Measurements from ENCODE around the gene GIPC2. TPM values are rescaled to one million over a fixed set of nuclear protein-coding genes. Genes with fewer than 3 reads are reported as not detected.

The GIPC2 gene
- total and polyA plus RNA-seq, 2 donors (not counting 1 experiment from before 2014, with no cell fraction given): not detected

GRCh38 chr1:78126506-78126905, 80.7 kb downstream of the GIPC2 start:
- H3K27ac Mint-ChIP-seq: no peak overlapping the region
- Histone ChIP-seq H3K9me3 (ENCODE audit: control extremely low read depth in 1 of 3, control insufficient read depth in 2 of 3, insufficient read depth in 1 of 3, low read length in 2 of 3) (no peaks in the 10 kb centered on the region), H3K36me3 (replicated peaks in 1 of 2; ENCODE audit: control extremely low read depth in 1 of 2, control insufficient read depth in 1 of 2, extremely low read depth in 1 of 2, insufficient read depth in 2 of 2, low read length in 1 of 2) (no peaks in the 10 kb centered on the region), H3K4me3 (ENCODE audit: control extremely low read depth in 1 of 5, extremely low read depth in 1 of 5, insufficient read depth in 1 of 5, low read depth in 2 of 5, low read length in 4 of 5) (no peak overlapping the region), H3K4me2 (replicated peaks; ENCODE audit: low read depth, low read length, poor library complexity, severe bottlenecking) (no peak overlapping the region), H3K27ac (ENCODE audit: low read length in 2 of 2) (no peak overlapping the region), H3K27me3 (replicated peaks in 1 of 4; ENCODE audit: control extremely low read depth in 1 of 4, control insufficient read depth in 3 of 4, insufficient read depth in 4 of 4, low read length in 3 of 4) (peaks cover 0 to 5% (median 0%) of the 10 kb centered on the region in 4 experiments), H2AFZ (ENCODE audit: insufficient read depth, low read depth, low read length, poor library complexity, severe bottlenecking) (no peak overlapping the region), H3K4me1 (ENCODE audit: control insufficient read depth in 2 of 2, insufficient read depth in 2 of 2, low read length in 2 of 2) (no peaks in the 10 kb centered on the region), H3K9ac (ENCODE audit: low read length) (no peak overlapping the region), H3K79me2 (ENCODE audit: control insufficient read depth, insufficient read depth, low read length) (no peaks in the 10 kb centered on the region), H4K20me1 (ENCODE audit: control insufficient read depth, insufficient read depth, low read length, poor library complexity, severe bottlenecking) (no peaks in the 10 kb centered on the region)
- ATAC-seq (ENCODE audit: low read depth): no peak
- TF ChIP-seq EZH2 (IDR thresholded peaks at IDR 0.05; ENCODE audit: borderline replicate concordance, insufficient read depth, low read depth, low read length, poor library complexity, severe bottlenecking) (no peak), CTCF (IDR thresholded peaks at IDR 0.05) (no peak)
- no peaks in the 10 kb centered on the region for H3K27me3 Mint-ChIP-seq
- intact Hi-C loops (cut with micrococcal nuclease): no loop called here
- ChIA-PET POLR2A (no interaction called here), CTCF (interaction anchor here (0.7 to 1.8 kb wide), 3 partner anchors 9 to 543 kb away, joined by 3 to 5 read pairs (median 3); no protein-coding TSS in a partner anchor)
- 83% methylated on average over 1 of the region's 3 CpGs for WGBS (ENCODE audit: insufficient coverage)
- H3K4me3 Mint-ChIP-seq: no peak overlapping the region
- no peak for DNase-seq
- H3K4me1 Mint-ChIP-seq: no peaks in the 10 kb centered on the region
- no peaks in the 10 kb centered on the region for H3K9me3 Mint-ChIP-seq (ENCODE audit: insufficient read depth)

DNA sequence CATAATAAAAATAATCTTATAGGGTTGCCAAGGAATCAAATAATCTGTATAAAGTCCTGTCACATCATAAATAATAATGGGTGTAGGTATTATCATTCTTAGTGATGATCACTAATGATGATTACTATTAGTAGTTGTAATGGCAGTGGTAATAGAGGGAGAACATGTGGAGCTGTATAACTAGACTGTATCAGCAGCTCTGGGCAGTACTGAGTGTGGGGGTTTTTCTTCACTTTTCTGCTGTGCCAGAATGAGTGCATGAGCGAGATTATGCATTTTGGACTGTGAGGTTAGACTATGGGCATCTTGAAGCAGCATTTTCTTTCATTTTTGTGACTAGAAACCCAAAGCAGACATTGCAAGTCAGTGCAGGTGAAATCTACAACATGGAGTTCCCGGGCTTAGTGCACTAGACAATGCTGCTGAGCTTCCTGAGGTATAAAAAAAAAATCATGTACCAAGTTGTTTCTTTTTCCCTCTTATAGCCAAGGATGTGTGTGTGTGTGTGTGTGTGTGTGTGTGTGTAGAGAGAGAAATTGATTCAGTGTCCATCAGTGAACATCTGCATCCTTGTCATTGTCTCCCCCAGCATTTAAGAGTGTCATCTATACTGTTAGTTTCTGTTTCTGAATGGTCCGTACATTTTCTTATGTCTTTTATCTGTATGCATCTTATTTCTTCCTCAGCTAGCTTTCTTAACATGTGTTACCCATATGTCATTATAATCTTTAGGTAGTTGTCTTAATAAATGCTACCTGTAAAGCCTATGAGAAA, 86.6 kb downstream of the GIPC2 start:
- ATAC-seq (ENCODE audit: low read depth): no peak
- H3K4me2 ChIP-seq (replicated peaks; ENCODE audit: low read depth, low read length, poor library complexity, severe bottlenecking): no peak overlapping the region
- intact Hi-C loops (cut with micrococcal nuclease): no loop called here
- H3K27me3 ChIP-seq (replicated peaks in 1 of 4; ENCODE audit: control extremely low read depth in 1 of 4, control insufficient read depth in 3 of 4, insufficient read depth in 4 of 4, low read length in 3 of 4): no peaks in the 10 kb centered on the region
- TF ChIP-seq EZH2 (IDR thresholded peaks at IDR 0.05; ENCODE audit: borderline replicate concordance, insufficient read depth, low read depth, low read length, poor library complexity, severe bottlenecking) (no peak), CTCF (IDR thresholded peaks at IDR 0.05) (no peak)
- H3K4me1 ChIP-seq (ENCODE audit: control insufficient read depth in 2 of 2, insufficient read depth in 2 of 2, low read length in 2 of 2): no peaks in the 10 kb centered on the region
- H3K36me3 ChIP-seq (replicated peaks in 1 of 2; ENCODE audit: control extremely low read depth in 1 of 2, control insufficient read depth in 1 of 2, extremely low read depth in 1 of 2, insufficient read depth in 2 of 2, low read length in 1 of 2): no peaks in the 10 kb centered on the region
- Mint-ChIP-seq H3K27ac (no peak overlapping the region), H3K4me3 (no peak overlapping the region), H3K27me3 (no peaks in the 10 kb centered on the region), H3K4me1 (no peaks in the 10 kb centered on the region), H3K9me3 (ENCODE audit: insufficient read depth) (no peaks in the 10 kb centered on the region)
- H3K9ac ChIP-seq (ENCODE audit: low read length): no peak overlapping the region
- H3K79me2 ChIP-seq (ENCODE audit: control insufficient read depth, insufficient read depth, low read length): no peaks in the 10 kb centered on the region
- no peaks in the 10 kb centered on the region for H3K9me3 ChIP-seq (ENCODE audit: control extremely low read depth in 1 of 3, control insufficient read depth in 2 of 3, insufficient read depth in 1 of 3, low read length in 2 of 3)
- no peak overlapping the region for H3K27ac ChIP-seq (ENCODE audit: low read length in 2 of 2)
- no peak for DNase-seq
- WGBS (ENCODE audit: insufficient coverage): 83% methylated on average over 1 of the region's 3 CpGs
- no peaks in the 10 kb centered on the region for H4K20me1 ChIP-seq (ENCODE audit: control insufficient read depth, insufficient read depth, low read length, poor library complexity, severe bottlenecking)
- H2AFZ ChIP-seq (ENCODE audit: insufficient read depth, low read depth, low read length, poor library complexity, severe bottlenecking): no peak overlapping the region
- ChIA-PET CTCF (interaction anchor here (0.5 to 3.5 kb wide), 11 partner anchors 9 to 545 kb away, joined by 3 to 34 read pairs (median 4); partner anchors contain the start of gene IFI44L), POLR2A (no interaction called here)
- H3K4me3 ChIP-seq (ENCODE audit: control extremely low read depth in 1 of 5, extremely low read depth in 1 of 5, insufficient read depth in 1 of 5, low read depth in 2 of 5, low read length in 4 of 5): no peak overlapping the region

Measured in B cell (primary cell).